ENCODE data around the gene SPAG16. TPM values are rescaled to one million over a fixed set of nuclear protein-coding genes. Genes with fewer than 3 reads are reported as not detected.

The SPAG16 gene
- total and polyA plus RNA-seq, 4 donors, result 8.7 to 90.6 (median 21.6) TPM

- WGBS, 2 donors, result 87 to 92% methylated on average over 1 of the region's 1 CpG
- TF ChIP-seq CTCF (IDR thresholded peaks at IDR 0.05; ENCODE audit: control extremely low read depth, extremely low read depth), result no peak
- DNase-seq, result no peak
These were observed 823.5 kb downstream of the SPAG16 start for GRCh38 chr2:214107726-214108125.

GRCh38 chr2:214108598-214108997 is 824.3 kb downstream of the SPAG16 start:
- Histone ChIP-seq H3K27ac (ENCODE audit: low read depth in 1 of 2, low read length in 1 of 2) (no peak overlapping the region), H3K36me3 (ENCODE audit: control insufficient read depth in 4 of 4, insufficient read depth in 4 of 4, low read length in 4 of 4) (no peaks in the 10 kb centered on the region), H3K4me1 (ENCODE audit: control insufficient read depth in 5 of 5, insufficient read depth in 5 of 5, low read length in 5 of 5) (no peaks in the 10 kb centered on the region), H3K4me3 (no peak overlapping the region), H3K9me3 (ENCODE audit: control insufficient read depth in 4 of 4, insufficient read depth in 3 of 4, low read length in 3 of 4) (peaks cover 0 to 2% (median 0%) of the 10 kb centered on the region in 4 donors), H3K27me3 (ENCODE audit: control insufficient read depth in 3 of 3, insufficient read depth in 3 of 3, low read length in 2 of 3) (no peaks in the 10 kb centered on the region), H3K9ac (ENCODE audit: insufficient read depth in 1 of 2, low read length in 2 of 2) (no peak overlapping the region)
- WGBS, 2 donors, result 99 to 100% methylated on average over 1 of the region's 1 CpG
- ATAC-seq (ENCODE audit: insufficient read depth, low FRiP score) (no peak), DNase-seq (no peak)
- TF ChIP-seq CTCF (IDR thresholded peaks at IDR 0.05; ENCODE audit: control extremely low read depth, extremely low read depth), result no peak

More at GRCh38 chr2:214107726-214108125, 823.5 kb downstream of the SPAG16 start:
- no peak overlapping the region for H3K27ac ChIP-seq (ENCODE audit: low read depth in 1 of 2, low read length in 1 of 2)
- peaks cover 0 to 2% (median 0%) of the 10 kb centered on the region in 4 donors for H3K9me3 ChIP-seq (ENCODE audit: control insufficient read depth in 4 of 4, insufficient read depth in 3 of 4, low read length in 3 of 4)
- no peaks in the 10 kb centered on the region for H3K36me3 ChIP-seq (ENCODE audit: control insufficient read depth in 4 of 4, insufficient read depth in 4 of 4, low read length in 4 of 4)
- no peak for ATAC-seq (ENCODE audit: insufficient read depth, low FRiP score)
- no peaks in the 10 kb centered on the region for H3K4me1 ChIP-seq (ENCODE audit: control insufficient read depth in 5 of 5, insufficient read depth in 5 of 5, low read length in 5 of 5)
- H3K27me3 ChIP-seq (ENCODE audit: control insufficient read depth in 3 of 3, insufficient read depth in 3 of 3, low read length in 2 of 3), result no peaks in the 10 kb centered on the region
- H3K4me3 ChIP-seq, result no peak overlapping the region
- no peak overlapping the region for H3K9ac ChIP-seq (ENCODE audit: insufficient read depth in 1 of 2, low read length in 2 of 2)

GRCh38 chr2:214117054-214117453 is 832.8 kb downstream of the SPAG16 start:
- Histone ChIP-seq H3K4me1 (ENCODE audit: control insufficient read depth in 5 of 5, insufficient read depth in 5 of 5, low read length in 5 of 5) (no peaks in the 10 kb centered on the region), H3K4me3 (no peak overlapping the region), H3K27me3 (ENCODE audit: control insufficient read depth in 3 of 3, insufficient read depth in 3 of 3, low read length in 2 of 3) (no peaks in the 10 kb centered on the region), H3K36me3 (ENCODE audit: control insufficient read depth in 4 of 4, insufficient read depth in 4 of 4, low read length in 4 of 4) (no peaks in the 10 kb centered on the region), H3K27ac (ENCODE audit: low read depth in 1 of 2, low read length in 1 of 2) (no peak overlapping the region), H3K9me3 (ENCODE audit: control insufficient read depth in 4 of 4, insufficient read depth in 3 of 4, low read length in 3 of 4) (peaks cover 0 to 9% (median 4%) of the 10 kb centered on the region in 4 donors), H3K9ac (ENCODE audit: insufficient read depth in 1 of 2, low read length in 2 of 2) (no peak overlapping the region)
- ATAC-seq (ENCODE audit: insufficient read depth, low FRiP score) (no peak), DNase-seq (no peak)
- TF ChIP-seq CTCF (IDR thresholded peaks at IDR 0.05; ENCODE audit: control extremely low read depth, extremely low read depth), result no peak

GRCh38 chr2:214126135-214126534 is 841.9 kb downstream of the SPAG16 start:
- no peak overlapping the region for H3K9ac ChIP-seq (ENCODE audit: insufficient read depth in 1 of 2, low read length in 2 of 2)
- no peaks in the 10 kb centered on the region for H3K27me3 ChIP-seq (ENCODE audit: control insufficient read depth in 3 of 3, insufficient read depth in 3 of 3, low read length in 2 of 3)
- no peaks in the 10 kb centered on the region for H3K36me3 ChIP-seq (ENCODE audit: control insufficient read depth in 4 of 4, insufficient read depth in 4 of 4, low read length in 4 of 4)
- DNase-seq (no peak), ATAC-seq (ENCODE audit: insufficient read depth, low FRiP score) (no peak)
- H3K27ac ChIP-seq (ENCODE audit: low read depth in 1 of 2, low read length in 1 of 2), result no peak overlapping the region
- TF ChIP-seq CTCF (IDR thresholded peaks at IDR 0.05; ENCODE audit: control extremely low read depth, extremely low read depth), result no peak
- peaks cover 0 to 2% (median 0%) of the 10 kb centered on the region in 4 donors for H3K9me3 ChIP-seq (ENCODE audit: control insufficient read depth in 4 of 4, insufficient read depth in 3 of 4, low read length in 3 of 4)
- no peak overlapping the region for H3K4me3 ChIP-seq
- H3K4me1 ChIP-seq (ENCODE audit: control insufficient read depth in 5 of 5, insufficient read depth in 5 of 5, low read length in 5 of 5), result peaks cover 0 to 4% (median 0%) of the 10 kb centered on the region in 5 donors
- 75 to 81% methylated on average over 6 of the region's 6 CpGs for WGBS, 2 donors

Measured in lung (tissue), 12 donors.